GM19452 (cell line): ENCODE data around the gene TRAF4.

Experiments
- ATAC-seq: cut with Tn5 transposase; IDR thresholded peaks from one replicate; pipeline ENCODE4 v1.9.1; 2021; ENCODE audit not compliant: unreplicated experiment

TRAF4 gene

GRCh38 chr17:28743243-28744103 lies at the start of gene TRAF4:
TRAF4 (plus strand) TSS chr17:28744011; CDS start chr17:28744113, 102 bp downstream.
- peak; percentile 63 for ATAC-seq

DNA sequence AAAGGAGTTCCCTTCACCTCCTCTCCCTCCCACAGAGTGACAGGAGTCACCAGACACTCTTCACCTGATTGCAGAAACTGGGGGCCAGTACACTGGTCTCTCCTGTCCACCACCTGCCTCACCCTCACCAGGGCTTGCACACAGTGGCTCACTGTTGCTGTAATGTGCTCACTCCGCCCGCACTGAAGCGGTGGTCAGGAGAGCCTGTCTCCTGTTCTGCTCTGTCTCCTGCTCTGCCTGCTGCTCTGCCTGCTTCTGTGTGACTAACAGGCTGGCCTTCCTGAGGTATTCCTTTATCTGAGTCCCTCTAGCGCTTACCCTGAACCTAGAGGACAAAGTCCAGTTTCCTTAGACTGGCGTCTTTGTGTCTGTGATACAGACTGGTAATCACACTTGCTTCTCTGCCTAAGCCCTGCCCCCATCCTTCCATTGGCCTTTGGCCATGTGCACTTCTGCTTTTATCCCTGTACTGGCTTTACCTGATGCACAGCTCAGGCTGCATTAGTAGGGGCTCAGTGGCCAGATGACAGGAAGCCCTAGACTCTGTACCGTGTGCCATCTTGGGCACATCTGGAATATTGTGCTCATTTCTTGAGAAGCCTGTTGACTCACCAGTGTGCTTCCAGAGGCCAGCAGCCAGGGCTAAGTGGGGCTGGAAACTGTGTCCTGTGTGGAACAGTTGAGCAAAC lies 45.4 kb upstream of the TRAF4 start:
- no peak for ATAC-seq

- no peak for ATAC-seq
Measured at GRCh38 chr17:28700278-28700677, 43.5 kb upstream of the TRAF4 start.

GRCh38 chr17:28700830-28701492 lies 42.9 kb upstream of the TRAF4 start:
- no peak for ATAC-seq

DNA sequence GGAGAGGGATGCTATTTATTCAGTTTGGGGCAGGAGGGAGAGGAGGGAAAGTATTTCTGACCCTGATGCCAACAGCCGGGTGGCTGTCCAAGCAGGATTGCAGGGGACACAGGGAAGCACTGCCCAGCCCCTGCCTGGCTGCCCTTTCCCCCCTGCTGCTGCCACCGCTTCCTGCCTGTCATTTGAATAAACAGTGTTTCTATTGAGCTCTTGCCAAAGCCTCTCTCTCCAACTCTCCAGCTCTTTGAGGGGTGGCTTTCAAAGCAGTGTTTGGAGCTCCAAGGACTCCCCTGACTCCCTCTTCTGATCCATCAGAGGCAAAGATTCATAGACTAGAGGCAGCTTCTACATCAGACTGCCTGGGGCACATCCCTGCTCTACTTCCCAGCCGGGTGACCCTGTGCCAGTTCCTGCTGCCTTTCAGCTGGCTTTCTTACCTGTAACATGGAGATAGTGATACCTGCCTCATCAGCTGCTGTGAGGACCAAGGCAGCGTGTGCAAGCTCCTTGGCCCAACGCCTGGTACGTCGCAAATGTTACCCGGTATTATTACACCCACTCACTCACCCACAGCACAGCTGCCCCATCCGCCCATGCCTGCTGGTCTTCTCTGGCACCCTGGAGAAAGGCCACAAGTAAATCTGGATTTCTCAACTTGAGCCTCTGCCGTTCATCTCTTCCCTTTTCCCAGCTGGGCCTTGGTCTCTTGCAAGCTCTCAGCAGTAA lies 41.6 kb upstream of the TRAF4 start:
- ATAC-seq = no peak

- no peak for ATAC-seq
Measured at GRCh38 chr17:28702752-28703150, 41.1 kb upstream of the TRAF4 start.

DNA sequence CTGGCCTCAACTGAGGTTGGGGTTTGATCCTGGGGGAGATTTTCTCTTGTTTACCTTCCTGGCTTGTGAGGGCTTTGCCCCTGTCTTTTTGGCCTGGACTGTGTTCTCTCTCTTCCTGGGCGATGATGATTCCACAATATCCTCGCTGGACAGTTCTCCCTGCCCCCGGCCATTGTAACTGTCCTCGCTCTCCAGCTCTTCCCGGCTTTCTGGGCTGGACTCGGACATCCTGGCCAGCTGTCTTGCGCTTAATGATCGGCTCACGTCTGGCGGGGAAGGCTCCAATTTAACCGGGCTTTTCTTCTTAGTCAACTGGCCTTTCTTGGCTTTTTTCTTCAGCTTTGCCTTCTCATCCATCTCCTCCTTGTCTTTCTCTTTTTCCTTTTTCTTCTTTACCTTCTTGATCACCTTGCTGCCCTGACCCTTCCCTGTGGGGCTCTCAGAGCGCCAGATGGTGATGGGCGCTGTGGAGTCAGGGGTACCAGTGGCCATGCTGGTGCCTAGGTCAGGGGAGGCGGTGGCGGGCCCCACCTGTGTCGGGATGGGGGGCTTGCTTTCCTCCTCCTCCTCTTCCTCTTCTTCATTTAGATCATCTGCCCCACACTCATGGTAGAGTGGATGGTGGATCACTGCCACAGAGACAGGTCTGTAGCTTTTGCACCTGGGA lies 40.1 kb upstream of the TRAF4 start:
- no peak for ATAC-seq

GRCh38 chr17:28704219-28704858 lies 39.5 kb upstream of the TRAF4 start:
- no peak for ATAC-seq

DNA sequence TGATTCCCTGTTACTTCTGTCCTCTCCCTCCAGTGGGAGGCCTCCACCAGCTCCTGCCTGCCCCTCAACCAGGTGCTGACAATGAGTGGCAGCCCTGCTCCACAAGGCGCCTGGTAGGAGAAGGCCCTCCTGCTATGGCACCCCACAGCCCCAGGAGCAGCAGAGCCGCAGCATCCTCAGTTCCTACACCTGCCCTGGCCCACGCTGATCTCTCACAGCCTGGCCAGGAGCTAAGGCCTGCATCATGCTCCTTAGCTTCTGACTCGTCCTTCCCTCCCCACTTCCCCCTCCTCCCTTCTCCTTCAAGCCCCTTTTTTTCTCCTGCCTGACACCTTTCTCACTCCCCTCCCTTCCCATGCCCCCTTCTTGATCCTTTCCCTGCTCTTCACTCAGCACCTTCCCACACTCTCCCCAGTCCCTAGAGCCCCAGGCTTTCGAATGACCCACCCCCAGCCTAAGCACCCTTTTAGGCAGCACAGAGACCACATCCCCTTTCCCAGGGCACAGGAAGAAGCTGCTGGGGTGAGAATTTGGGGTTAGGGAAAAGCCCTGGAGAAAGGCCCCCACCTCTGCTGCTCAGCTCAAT lies 38.6 kb upstream of the TRAF4 start:
- ATAC-seq = no peak

GRCh38 chr17:28705728-28706334 lies 38.0 kb upstream of the TRAF4 start:
- no peak for ATAC-seq

- ATAC-seq = no peak
Measured at GRCh38 chr17:28706471-28707338, 37.1 kb upstream of the TRAF4 start.

DNA sequence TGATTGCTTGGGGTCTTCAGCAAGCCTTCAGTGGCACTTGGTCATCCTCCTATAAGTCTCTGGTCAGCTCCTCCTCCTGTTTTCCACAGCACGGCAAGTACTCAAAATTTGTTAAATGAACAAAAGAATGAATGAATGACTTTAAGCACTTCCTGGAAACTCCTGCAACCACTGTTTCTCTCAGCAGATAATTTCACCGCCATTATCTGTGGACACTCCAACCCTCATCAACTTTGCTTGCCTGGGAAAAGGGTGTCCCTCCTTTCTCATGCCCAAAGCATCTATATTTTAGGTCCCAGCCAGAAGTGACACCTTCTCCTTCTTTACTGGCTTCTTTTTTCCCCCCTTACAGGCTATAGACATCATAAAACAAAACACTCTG lies 36.5 kb upstream of the TRAF4 start:
- ATAC-seq = no peak

DNA sequence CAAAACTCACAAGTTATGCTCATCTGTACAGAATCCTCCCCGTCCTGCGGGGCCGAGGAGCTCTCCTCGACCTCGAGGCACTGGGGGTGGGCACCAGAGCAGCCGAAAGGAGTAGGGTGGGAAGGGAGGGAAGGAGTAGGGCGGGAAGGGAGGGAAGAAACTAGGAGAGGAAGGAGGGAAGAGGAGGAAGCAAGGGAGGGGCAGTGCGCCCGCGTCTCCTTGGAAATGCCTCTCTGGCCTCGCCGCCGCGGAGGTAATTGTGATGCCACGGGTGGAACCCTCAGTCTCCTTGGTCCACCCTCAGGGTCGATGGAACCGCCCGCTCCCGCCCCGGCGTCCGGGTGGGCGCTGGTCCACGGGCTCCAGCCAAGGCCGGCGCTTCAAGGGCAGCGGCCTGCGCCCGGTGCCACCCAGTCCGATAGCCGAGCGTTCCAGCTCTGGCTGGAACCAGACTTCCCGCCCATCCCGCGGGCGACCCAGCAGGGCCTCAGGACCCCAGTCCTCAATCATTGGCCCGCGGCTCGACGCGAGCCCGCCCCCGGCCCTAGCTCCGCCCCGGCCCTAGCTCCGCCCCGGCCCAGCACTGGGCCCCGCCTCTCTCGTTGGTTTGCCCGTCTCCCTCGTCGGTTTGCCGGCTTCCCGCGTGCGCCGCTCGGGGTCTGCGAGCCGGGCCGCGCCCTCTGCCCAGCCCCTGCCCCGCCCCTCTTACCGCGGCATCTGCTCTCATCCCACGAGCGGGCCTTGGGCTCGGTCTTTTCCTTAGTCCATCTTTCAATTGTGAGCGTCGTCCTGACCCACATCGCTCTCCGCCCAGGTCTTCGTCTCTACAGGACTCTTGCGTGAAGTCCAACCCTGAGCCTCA lies 32.7 kb upstream of the TRAF4 start:
- peak; percentile 83 for ATAC-seq

GRCh38 chr17:28711723-28712031 lies 32.1 kb upstream of the TRAF4 start, which contains the start of gene PROCA1:
PROCA1 (minus strand) TSS chr17:28711888; CDS start chr17:28711660, 228 bp downstream.
- ATAC-seq = peak; percentile 23

DNA sequence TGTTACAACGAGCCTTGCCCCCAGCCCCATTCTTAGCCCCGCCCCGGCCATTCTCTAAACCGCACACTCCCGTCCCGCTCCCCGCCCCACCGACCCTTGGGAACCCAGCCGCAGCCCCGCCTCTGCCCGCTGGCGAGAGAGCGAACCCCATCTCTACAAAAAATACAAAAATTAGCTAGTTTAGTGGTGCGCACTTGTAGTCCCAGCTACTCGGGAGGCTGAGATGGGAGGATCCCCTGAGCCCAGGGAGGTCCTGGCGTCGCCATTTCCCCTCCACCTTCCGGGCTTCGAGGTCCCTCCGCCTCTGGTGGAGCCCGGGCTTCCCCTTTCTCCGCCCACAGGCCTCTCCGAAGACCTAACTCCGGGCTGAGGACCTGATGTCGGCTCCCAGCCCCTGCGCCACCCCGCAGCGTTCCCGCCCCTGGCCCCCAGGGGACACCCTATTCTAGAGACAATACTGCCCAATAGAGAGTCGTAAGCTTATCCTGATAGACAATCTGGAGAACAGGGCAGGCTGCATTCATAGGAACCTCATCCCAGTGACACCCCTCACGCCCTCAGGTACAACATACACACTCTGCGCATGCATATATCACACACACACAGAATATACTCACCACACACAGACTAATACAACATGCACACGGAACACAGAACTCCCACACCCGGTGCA lies 31.6 kb upstream of the TRAF4 start:
- ATAC-seq = no peak

DNA sequence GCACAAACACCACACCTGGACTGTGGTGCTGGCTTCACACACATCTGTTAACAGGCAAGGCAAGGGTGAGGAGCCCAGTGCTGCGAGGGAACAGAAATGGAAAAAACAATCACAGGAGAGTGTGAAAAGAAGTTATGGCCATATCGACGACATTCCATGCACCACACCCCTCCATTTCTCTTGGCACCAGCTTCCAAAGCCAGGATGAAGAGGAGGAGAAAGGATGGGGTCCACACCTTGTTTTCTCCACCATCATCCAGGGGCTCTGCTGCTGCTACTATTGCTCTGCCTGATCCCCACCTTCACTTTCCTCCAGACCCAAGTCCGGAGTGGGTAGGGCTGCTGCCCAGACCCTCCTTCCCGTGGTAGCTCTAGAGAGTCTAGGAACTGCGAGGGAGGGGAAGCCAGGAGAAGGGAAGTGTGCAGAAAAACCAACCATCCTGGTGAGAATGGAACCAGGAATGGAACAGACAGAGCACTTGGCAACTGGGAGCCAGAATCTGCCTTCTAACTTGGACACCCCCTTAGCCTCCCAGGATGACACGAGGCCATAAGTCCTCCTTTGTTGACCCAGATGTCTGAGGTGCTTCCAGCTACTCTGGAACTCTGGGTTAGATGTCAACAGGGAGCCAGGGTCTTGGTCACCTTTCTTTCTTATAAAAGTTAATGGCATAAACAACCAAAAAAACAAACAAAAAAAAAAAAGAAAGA lies 31.0 kb upstream of the TRAF4 start:
- ATAC-seq = no peak
